ENCODE results near the gene PUS1.

Gene PUS1

GRCh38 chr12:131975228-131975627 is 46.2 kb downstream of the PUS1 start (continued):
- TF ChIP-seq, protein P1, sequence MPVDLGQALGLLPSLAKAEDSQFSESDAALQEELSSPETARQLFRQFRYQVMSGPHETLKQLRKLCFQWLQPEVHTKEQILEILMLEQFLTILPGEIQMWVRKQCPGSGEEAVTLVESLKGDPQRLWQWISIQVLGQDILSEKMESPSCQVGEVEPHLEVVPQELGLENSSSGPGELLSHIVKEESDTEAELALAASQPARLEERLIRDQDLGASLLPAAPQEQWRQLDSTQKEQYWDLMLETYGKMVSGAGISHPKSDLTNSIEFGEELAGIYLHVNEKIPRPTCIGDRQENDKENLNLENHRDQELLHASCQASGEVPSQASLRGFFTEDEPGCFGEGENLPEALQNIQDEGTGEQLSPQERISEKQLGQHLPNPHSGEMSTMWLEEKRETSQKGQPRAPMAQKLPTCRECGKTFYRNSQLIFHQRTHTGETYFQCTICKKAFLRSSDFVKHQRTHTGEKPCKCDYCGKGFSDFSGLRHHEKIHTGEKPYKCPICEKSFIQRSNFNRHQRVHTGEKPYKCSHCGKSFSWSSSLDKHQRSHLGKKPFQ (tag by site-specific recombination; IDR thresholded peaks at IDR 0.05), result no peak
- no peak for TF ChIP-seq SCRT1 (tag by site-specific recombination; IDR thresholded peaks at IDR 0.05; ENCODE audit: borderline replicate concordance)
- TF ChIP-seq ZNF266 (tag by site-specific recombination; IDR thresholded peaks at IDR 0.05; ENCODE audit: low read depth), result no peak
- no peak for TF ChIP-seq ZIC2 (tag by site-specific recombination; IDR thresholded peaks at IDR 0.05)
- TF ChIP-seq ZNF324 (tag by site-specific recombination; IDR thresholded peaks at IDR 0.05), result no peak

DNA sequence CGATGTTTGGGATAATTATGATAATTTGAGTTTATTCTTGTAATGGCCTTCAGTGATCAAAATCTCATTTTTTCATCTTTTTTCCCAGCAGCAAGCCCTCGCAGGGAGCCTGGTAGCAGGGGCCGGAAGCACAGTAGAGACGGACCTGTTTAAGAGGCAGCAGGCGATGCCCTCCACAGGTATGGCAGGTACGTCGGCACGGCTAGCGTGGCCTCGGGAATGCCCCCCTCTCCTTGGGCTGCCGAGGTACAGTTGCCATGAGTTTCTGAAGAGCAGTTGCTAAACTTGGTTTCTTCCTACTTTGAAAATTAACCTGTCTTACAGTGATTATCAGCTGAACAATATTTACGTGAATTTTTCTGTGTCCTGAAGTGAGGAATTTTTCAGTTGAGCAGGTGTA is 50.5 kb downstream of the PUS1 start:
- no peak overlapping the region for H3K4me3 ChIP-seq (ENCODE audit: low read depth, low read length)
- CTCF ChIA-PET, result no interaction called here
- POLR2A ChIA-PET, result no interaction called here
- H3K4me1 ChIP-seq (ENCODE audit: control insufficient read depth, insufficient read depth, low read length), result no peaks in the 10 kb centered on the region
- no peak overlapping the region for H3K27ac ChIP-seq (ENCODE audit: extremely low read depth, low read depth, low read length)
- H3K36me3 ChIP-seq (ENCODE audit: control insufficient read depth in 2 of 2, insufficient read depth in 1 of 2, low read length in 2 of 2), result peaks cover 19 to 38% of the 10 kb centered on the region in 2 experiments
- no peaks in the 10 kb centered on the region for H3K9me3 ChIP-seq (ENCODE audit: control insufficient read depth, insufficient read depth, low read depth, low read length)
- TF ChIP-seq MYNN (tag by site-specific recombination; IDR thresholded peaks at IDR 0.05; ENCODE audit: borderline replicate concordance) (no peak), GLIS1 (tag by site-specific recombination; IDR thresholded peaks at IDR 0.05) (no peak), ZNF335 (tag by site-specific recombination; conservative IDR thresholded peaks at IDR 0.05) (no peak), SP7 (tag by site-specific recombination; IDR thresholded peaks at IDR 0.05) (no peak), ZNF2 (tag by site-specific recombination; IDR thresholded peaks at IDR 0.05) (no peak), ZNF555 (tag by site-specific recombination; conservative IDR thresholded peaks at IDR 0.05) (no peak), ZNF654 (tag by site-specific recombination; IDR thresholded peaks at IDR 0.05; ENCODE audit: low read depth) (no peak), KLF7 (tag by site-specific recombination; IDR thresholded peaks at IDR 0.05; ENCODE audit: borderline replicate concordance) (no peak), ZBTB1 (tag by site-specific recombination; IDR thresholded peaks at IDR 0.05) (no peak), ZFP3 (tag by site-specific recombination; IDR thresholded peaks at IDR 0.05; ENCODE audit: low read depth) (no peak), ZNF521 (tag by site-specific recombination; IDR thresholded peaks at IDR 0.05) (no peak), ZNF423 (tag by site-specific recombination; IDR thresholded peaks at IDR 0.05) (no peak), ZNF138 (tag by site-specific recombination; IDR thresholded peaks at IDR 0.05; ENCODE audit: borderline replicate concordance) (no peak)
- TF ChIP-seq, protein P2, sequence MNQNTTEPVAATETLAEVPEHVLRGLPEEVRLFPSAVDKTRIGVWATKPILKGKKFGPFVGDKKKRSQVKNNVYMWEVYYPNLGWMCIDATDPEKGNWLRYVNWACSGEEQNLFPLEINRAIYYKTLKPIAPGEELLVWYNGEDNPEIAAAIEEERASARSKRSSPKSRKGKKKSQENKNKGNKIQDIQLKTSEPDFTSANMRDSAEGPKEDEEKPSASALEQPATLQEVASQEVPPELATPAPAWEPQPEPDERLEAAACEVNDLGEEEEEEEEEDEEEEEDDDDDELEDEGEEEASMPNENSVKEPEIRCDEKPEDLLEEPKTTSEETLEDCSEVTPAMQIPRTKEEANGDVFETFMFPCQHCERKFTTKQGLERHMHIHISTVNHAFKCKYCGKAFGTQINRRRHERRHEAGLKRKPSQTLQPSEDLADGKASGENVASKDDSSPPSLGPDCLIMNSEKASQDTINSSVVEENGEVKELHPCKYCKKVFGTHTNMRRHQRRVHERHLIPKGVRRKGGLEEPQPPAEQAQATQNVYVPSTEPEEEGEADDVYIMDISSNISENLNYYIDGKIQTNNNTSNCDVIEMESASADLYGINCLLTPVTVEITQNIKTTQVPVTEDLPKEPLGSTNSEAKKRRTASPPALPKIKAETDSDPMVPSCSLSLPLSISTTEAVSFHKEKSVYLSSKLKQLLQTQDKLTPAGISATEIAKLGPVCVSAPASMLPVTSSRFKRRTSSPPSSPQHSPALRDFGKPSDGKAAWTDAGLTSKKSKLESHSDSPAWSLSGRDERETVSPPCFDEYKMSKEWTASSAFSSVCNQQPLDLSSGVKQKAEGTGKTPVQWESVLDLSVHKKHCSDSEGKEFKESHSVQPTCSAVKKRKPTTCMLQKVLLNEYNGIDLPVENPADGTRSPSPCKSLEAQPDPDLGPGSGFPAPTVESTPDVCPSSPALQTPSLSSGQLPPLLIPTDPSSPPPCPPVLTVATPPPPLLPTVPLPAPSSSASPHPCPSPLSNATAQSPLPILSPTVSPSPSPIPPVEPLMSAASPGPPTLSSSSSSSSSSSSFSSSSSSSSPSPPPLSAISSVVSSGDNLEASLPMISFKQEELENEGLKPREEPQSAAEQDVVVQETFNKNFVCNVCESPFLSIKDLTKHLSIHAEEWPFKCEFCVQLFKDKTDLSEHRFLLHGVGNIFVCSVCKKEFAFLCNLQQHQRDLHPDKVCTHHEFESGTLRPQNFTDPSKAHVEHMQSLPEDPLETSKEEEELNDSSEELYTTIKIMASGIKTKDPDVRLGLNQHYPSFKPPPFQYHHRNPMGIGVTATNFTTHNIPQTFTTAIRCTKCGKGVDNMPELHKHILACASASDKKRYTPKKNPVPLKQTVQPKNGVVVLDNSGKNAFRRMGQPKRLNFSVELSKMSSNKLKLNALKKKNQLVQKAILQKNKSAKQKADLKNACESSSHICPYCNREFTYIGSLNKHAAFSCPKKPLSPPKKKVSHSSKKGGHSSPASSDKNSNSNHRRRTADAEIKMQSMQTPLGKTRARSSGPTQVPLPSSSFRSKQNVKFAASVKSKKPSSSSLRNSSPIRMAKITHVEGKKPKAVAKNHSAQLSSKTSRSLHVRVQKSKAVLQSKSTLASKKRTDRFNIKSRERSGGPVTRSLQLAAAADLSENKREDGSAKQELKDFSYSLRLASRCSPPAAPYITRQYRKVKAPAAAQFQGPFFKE (tag by site-specific recombination; IDR thresholded peaks at IDR 0.05; ENCODE audit: borderline replicate concordance), result no peak

All from HEK293 (cell line).